ENCODE measurements around the gene PRRT1B. TPM values are rescaled to one million over a fixed set of nuclear protein-coding genes. Genes with fewer than 3 reads are reported as not detected.

PRRT1B gene
- total and polyA plus RNA-seq, 9 of the 15 experiments (the other 6 are each of a cell fraction or from before 2014, with no cell fraction given), result not detected

DNA sequence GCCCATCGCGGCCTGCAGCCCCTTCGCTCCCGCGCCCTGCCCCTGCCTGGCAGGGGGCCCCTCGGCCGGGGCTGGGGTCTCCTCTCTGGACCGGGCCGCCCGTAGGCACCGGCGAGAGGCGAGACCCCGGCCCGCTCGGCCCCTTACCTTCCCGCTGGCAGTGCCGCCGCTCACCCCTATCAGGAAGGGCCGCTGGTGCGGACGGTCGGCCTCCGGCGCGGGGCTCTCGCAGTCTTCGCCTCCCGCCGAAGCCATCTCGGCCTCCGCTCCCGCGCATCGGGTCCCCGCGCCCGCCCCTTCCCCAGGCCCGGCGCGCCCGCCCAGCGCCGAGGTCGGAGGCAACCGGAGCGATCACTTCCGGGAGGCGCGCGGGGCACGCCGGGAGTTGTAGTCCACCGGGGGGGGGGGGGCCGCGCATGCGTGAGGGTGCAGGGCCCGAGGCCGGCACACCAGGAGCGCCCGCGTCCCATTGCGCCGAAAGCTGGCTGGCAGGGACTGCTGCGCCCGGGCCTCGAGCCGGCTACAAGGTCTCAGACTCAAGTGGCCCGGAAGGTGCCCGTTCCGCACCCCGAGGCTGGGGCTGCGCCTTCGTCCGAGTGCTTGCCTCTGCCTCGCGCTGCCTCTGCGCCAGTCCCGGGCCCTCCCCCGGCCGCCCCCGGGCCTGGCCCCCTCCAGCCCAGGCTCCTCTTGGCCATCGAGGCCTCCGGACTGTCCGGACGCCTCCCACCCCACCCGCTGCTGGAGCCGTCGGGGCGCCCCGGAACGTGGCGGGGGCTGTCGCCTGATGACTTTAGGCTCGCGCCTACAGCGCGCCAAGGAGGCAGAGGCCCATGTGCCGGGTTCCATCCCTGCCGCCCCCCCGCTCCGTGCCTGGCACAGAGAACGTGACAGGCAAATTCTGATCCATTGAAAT is 14.1 kb upstream of the PRRT1B start, which contains the start of gene UCK1 (continued):
- no peak for TF ChIP-seq LARP7 (IDR thresholded peaks at IDR 0.05)
- TF ChIP-seq, protein P1, sequence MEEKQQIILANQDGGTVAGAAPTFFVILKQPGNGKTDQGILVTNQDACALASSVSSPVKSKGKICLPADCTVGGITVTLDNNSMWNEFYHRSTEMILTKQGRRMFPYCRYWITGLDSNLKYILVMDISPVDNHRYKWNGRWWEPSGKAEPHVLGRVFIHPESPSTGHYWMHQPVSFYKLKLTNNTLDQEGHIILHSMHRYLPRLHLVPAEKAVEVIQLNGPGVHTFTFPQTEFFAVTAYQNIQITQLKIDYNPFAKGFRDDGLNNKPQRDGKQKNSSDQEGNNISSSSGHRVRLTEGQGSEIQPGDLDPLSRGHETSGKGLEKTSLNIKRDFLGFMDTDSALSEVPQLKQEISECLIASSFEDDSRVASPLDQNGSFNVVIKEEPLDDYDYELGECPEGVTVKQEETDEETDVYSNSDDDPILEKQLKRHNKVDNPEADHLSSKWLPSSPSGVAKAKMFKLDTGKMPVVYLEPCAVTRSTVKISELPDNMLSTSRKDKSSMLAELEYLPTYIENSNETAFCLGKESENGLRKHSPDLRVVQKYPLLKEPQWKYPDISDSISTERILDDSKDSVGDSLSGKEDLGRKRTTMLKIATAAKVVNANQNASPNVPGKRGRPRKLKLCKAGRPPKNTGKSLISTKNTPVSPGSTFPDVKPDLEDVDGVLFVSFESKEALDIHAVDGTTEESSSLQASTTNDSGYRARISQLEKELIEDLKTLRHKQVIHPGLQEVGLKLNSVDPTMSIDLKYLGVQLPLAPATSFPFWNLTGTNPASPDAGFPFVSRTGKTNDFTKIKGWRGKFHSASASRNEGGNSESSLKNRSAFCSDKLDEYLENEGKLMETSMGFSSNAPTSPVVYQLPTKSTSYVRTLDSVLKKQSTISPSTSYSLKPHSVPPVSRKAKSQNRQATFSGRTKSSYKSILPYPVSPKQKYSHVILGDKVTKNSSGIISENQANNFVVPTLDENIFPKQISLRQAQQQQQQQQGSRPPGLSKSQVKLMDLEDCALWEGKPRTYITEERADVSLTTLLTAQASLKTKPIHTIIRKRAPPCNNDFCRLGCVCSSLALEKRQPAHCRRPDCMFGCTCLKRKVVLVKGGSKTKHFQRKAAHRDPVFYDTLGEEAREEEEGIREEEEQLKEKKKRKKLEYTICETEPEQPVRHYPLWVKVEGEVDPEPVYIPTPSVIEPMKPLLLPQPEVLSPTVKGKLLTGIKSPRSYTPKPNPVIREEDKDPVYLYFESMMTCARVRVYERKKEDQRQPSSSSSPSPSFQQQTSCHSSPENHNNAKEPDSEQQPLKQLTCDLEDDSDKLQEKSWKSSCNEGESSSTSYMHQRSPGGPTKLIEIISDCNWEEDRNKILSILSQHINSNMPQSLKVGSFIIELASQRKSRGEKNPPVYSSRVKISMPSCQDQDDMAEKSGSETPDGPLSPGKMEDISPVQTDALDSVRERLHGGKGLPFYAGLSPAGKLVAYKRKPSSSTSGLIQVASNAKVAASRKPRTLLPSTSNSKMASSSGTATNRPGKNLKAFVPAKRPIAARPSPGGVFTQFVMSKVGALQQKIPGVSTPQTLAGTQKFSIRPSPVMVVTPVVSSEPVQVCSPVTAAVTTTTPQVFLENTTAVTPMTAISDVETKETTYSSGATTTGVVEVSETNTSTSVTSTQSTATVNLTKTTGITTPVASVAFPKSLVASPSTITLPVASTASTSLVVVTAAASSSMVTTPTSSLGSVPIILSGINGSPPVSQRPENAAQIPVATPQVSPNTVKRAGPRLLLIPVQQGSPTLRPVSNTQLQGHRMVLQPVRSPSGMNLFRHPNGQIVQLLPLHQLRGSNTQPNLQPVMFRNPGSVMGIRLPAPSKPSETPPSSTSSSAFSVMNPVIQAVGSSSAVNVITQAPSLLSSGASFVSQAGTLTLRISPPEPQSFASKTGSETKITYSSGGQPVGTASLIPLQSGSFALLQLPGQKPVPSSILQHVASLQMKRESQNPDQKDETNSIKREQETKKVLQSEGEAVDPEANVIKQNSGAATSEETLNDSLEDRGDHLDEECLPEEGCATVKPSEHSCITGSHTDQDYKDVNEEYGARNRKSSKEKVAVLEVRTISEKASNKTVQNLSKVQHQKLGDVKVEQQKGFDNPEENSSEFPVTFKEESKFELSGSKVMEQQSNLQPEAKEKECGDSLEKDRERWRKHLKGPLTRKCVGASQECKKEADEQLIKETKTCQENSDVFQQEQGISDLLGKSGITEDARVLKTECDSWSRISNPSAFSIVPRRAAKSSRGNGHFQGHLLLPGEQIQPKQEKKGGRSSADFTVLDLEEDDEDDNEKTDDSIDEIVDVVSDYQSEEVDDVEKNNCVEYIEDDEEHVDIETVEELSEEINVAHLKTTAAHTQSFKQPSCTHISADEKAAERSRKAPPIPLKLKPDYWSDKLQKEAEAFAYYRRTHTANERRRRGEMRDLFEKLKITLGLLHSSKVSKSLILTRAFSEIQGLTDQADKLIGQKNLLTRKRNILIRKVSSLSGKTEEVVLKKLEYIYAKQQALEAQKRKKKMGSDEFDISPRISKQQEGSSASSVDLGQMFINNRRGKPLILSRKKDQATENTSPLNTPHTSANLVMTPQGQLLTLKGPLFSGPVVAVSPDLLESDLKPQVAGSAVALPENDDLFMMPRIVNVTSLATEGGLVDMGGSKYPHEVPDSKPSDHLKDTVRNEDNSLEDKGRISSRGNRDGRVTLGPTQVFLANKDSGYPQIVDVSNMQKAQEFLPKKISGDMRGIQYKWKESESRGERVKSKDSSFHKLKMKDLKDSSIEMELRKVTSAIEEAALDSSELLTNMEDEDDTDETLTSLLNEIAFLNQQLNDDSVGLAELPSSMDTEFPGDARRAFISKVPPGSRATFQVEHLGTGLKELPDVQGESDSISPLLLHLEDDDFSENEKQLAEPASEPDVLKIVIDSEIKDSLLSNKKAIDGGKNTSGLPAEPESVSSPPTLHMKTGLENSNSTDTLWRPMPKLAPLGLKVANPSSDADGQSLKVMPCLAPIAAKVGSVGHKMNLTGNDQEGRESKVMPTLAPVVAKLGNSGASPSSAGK (IDR thresholded peaks at IDR 0.05), result peak; percentile 35; the same call in 1 of the 2 replicates
- TF ChIP-seq, protein P2, sequence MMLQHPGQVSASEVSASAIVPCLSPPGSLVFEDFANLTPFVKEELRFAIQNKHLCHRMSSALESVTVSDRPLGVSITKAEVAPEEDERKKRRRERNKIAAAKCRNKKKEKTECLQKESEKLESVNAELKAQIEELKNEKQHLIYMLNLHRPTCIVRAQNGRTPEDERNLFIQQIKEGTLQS (IDR thresholded peaks at IDR 0.05), result no peak
- TF ChIP-seq, protein P2 (CRISPR knock-in tag; conservative IDR thresholded peaks at IDR 0.05), result no peak
- no peak for TF ChIP-seq HNRNPLL (IDR thresholded peaks at IDR 0.05; ENCODE audit: low read depth, low read length, poor library complexity, severe bottlenecking)
- TF ChIP-seq RBBP5 (IDR thresholded peaks at IDR 0.05; ENCODE audit: borderline replicate concordance, insufficient read depth, low read length, poor library complexity, severe bottlenecking), result peak; percentile 63
- no peak for TF ChIP-seq ETV5 (CRISPR knock-in tag; IDR thresholded peaks at IDR 0.05; ENCODE audit: low read depth)
- no peak for TF ChIP-seq HNRNPK (IDR thresholded peaks at IDR 0.05; ENCODE audit: low read depth, low read length, poor library complexity, severe bottlenecking)
- TF ChIP-seq ZNF347 (CRISPR knock-in tag; IDR thresholded peaks at IDR 0.05; ENCODE audit: low read depth), result no peak
- TF ChIP-seq, protein P3, sequence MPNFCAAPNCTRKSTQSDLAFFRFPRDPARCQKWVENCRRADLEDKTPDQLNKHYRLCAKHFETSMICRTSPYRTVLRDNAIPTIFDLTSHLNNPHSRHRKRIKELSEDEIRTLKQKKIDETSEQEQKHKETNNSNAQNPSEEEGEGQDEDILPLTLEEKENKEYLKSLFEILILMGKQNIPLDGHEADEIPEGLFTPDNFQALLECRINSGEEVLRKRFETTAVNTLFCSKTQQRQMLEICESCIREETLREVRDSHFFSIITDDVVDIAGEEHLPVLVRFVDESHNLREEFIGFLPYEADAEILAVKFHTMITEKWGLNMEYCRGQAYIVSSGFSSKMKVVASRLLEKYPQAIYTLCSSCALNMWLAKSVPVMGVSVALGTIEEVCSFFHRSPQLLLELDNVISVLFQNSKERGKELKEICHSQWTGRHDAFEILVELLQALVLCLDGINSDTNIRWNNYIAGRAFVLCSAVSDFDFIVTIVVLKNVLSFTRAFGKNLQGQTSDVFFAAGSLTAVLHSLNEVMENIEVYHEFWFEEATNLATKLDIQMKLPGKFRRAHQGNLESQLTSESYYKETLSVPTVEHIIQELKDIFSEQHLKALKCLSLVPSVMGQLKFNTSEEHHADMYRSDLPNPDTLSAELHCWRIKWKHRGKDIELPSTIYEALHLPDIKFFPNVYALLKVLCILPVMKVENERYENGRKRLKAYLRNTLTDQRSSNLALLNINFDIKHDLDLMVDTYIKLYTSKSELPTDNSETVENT (CRISPR knock-in tag; IDR thresholded peaks at IDR 0.05), result no peak
